H9 (cell line): Measurements from ENCODE around the gene PCSK1. TPM values are rescaled to one million over a fixed set of nuclear protein-coding genes. Genes with fewer than 3 reads are reported as not detected.

Source experiments
- DNase-seq: peaks from one replicate; pipeline ENCODE4 v3.0.0-alpha.2; 2017
- H2AFZ ChIP-seq: one replicate; pipeline ENCODE4 v1.6.1; 2013; ENCODE audit warnings: mild to moderate bottlenecking, low read length, control low read depth, moderate library complexity
- H2AK5ac ChIP-seq: 2 replicates; pipeline ENCODE4 v1.6.1; 2013; ENCODE audit warnings: low read length, control low read depth, mixed read lengths; ENCODE audit not compliant: insufficient read length
- H2BK120ac ChIP-seq: one replicate; pipeline ENCODE4 v1.6.1; 2013; ENCODE audit warnings: low read depth, mild to moderate bottlenecking, low read length, control low read depth, inconsistent platforms; ENCODE audit not compliant: poor library complexity, severe bottlenecking
- H2BK12ac ChIP-seq: 2 replicates; pipeline ENCODE4 v1.6.1; 2013; ENCODE audit warnings: low read length, control low read depth, mixed read lengths, low read depth; ENCODE audit not compliant: insufficient read length
- H2BK15ac ChIP-seq: 2 replicates; pipeline ENCODE4 v1.6.1; 2013; ENCODE audit warnings: low read depth, low read length, control low read depth
- H2BK20ac ChIP-seq: one replicate; pipeline ENCODE4 v1.6.1; 2013; ENCODE audit warnings: low read depth, mild to moderate bottlenecking, low read length, control low read depth, inconsistent platforms; ENCODE audit not compliant: poor library complexity, severe bottlenecking
- H2BK5ac ChIP-seq: 2 replicates; pipeline ENCODE4 v1.6.1; 2013; ENCODE audit warnings: low read length, control low read depth, mixed read lengths; ENCODE audit not compliant: insufficient read length
- H3K14ac ChIP-seq: 2 replicates; pipeline ENCODE4 v1.6.1; 2013; ENCODE audit warnings: low read length, control low read depth; ENCODE audit not compliant: insufficient read depth
- H3K18ac ChIP-seq: 2 replicates; pipeline ENCODE4 v1.6.1; 2013; ENCODE audit warnings: low read depth, mild to moderate bottlenecking, mixed read lengths, low read length, control low read depth; ENCODE audit not compliant: insufficient read length
- H3K23ac ChIP-seq: 2 replicates; pipeline ENCODE4 v1.6.1; 2013; ENCODE audit warnings: low read length, control low read depth, mixed read lengths, low read depth; ENCODE audit not compliant: insufficient read length
- H3K23me2 ChIP-seq: 2 replicates; pipeline ENCODE4 v1.6.1; 2013; ENCODE audit warnings: low read depth, mild to moderate bottlenecking, mixed read lengths, low read length, control low read depth; ENCODE audit not compliant: insufficient read length, poor library complexity, severe bottlenecking
- H3K27ac ChIP-seq: 2 replicates; pipeline ENCODE4 v1.5.1; 2013; ENCODE audit warnings: low read length, control low read depth, mixed read lengths, low read depth; ENCODE audit not compliant: insufficient read length
- H3K27me3 ChIP-seq: 2 replicates; pipeline ENCODE4 v1.6.1; 2013; ENCODE audit warnings: low read length, control low read depth, inconsistent platforms; ENCODE audit not compliant: insufficient read depth
- H3K4ac ChIP-seq: 2 replicates; pipeline ENCODE4 v1.6.1; 2013; ENCODE audit warnings: low read depth, mild to moderate bottlenecking, control low read depth, inconsistent platforms, low read length, moderate library complexity
- H3K4me1 ChIP-seq: 2 replicates; pipeline ENCODE4 v1.6.1; 2013; ENCODE audit warnings: low read length, control low read depth, inconsistent platforms; ENCODE audit not compliant: insufficient read depth
- H3K4me2 ChIP-seq: 2 replicates; pipeline ENCODE4 v1.6.1; 2013; ENCODE audit warnings: low read length, control low read depth, mixed read lengths; ENCODE audit not compliant: insufficient read length, insufficient read depth
- H3K56ac ChIP-seq: 2 replicates; pipeline ENCODE4 v1.6.1; 2013; ENCODE audit warnings: low read depth, mild to moderate bottlenecking, mixed read lengths, low read length, control low read depth; ENCODE audit not compliant: insufficient read length
- H3K79me1 ChIP-seq: 2 replicates; pipeline ENCODE4 v1.6.1; 2013; ENCODE audit warnings: low read depth, mild to moderate bottlenecking, moderate library complexity, low read length, control low read depth, inconsistent platforms; ENCODE audit not compliant: insufficient read depth, poor library complexity, severe bottlenecking
- H3K79me2 ChIP-seq: 2 replicates; pipeline ENCODE4 v1.6.1; 2013; ENCODE audit warnings: low read length, control low read depth, inconsistent platforms; ENCODE audit not compliant: insufficient read depth
- H3K9ac ChIP-seq: 2 replicates; pipeline ENCODE4 v1.6.1; 2013; ENCODE audit warnings: low read length, control low read depth, mixed read lengths; ENCODE audit not compliant: insufficient read length; ENCODE audit errors: extremely low read depth
- H3K9me3 ChIP-seq: one replicate; pipeline ENCODE4 v1.6.1; 2013; ENCODE audit warnings: low read depth, low read length, inconsistent platforms; ENCODE audit not compliant: control insufficient read depth
- H3T11ph ChIP-seq: one replicate; pipeline ENCODE4 v1.6.1; 2013; ENCODE audit warnings: mild to moderate bottlenecking, low read length, control low read depth, inconsistent platforms
- H4K20me1 ChIP-seq: one replicate; pipeline ENCODE4 v1.6.1; 2013; ENCODE audit not compliant: control insufficient read depth, insufficient read length, insufficient read depth
- H4K5ac ChIP-seq: 2 replicates; pipeline ENCODE4 v1.6.1; 2013; ENCODE audit warnings: low read depth, mild to moderate bottlenecking, mixed read lengths, low read length, control low read depth; ENCODE audit not compliant: insufficient read length
- H4K8ac ChIP-seq: replicated peaks from 2 replicates; pipeline ENCODE4 v1.6.1; 2013; ENCODE audit warnings: low read length, control low read depth, mixed read lengths, low read depth; ENCODE audit not compliant: insufficient read length
- H4K91ac ChIP-seq: 2 replicates; pipeline ENCODE4 v1.6.1; 2013; ENCODE audit warnings: low read depth, mild to moderate bottlenecking, moderate library complexity, mixed read lengths, low read length, control low read depth; ENCODE audit not compliant: insufficient read length
- H3K27ac Mint-ChIP-seq, 3 experiments: 2 replicates in 2 of 3; 3 replicates in 1 of 3; pipeline ENCODE4 v1.8.0; 2020 to 2021; ENCODE audit warnings: mixed read lengths in 3 of 3, mild to moderate bottlenecking in 1 of 3, moderate library complexity in 1 of 3
- H3K27me3 Mint-ChIP-seq: 2 replicates; pipeline ENCODE4 v1.8.0; 2021; ENCODE audit warnings: low read depth, mild to moderate bottlenecking, moderate library complexity, mixed read lengths
- H3K36me3 Mint-ChIP-seq, 3 experiments: 2 replicates in 2 of 3; 3 replicates in 1 of 3; pipeline ENCODE4 v1.8.0; 2020 to 2021; ENCODE audit warnings: low read depth in 3 of 3, mixed read lengths in 3 of 3; ENCODE audit not compliant: insufficient read depth in 1 of 3
- H3K4me1 Mint-ChIP-seq, 2 experiments: 2 replicates each; pipeline ENCODE4 v1.8.0; 2020; ENCODE audit warnings: mixed read lengths in 2 of 2
- H3K4me3 Mint-ChIP-seq, 2 experiments: 2 replicates in 1 of 2; 3 replicates in 1 of 2; pipeline ENCODE4 v1.8.0; 2020 to 2021; ENCODE audit warnings: mild to moderate bottlenecking in 2 of 2, mixed read lengths in 2 of 2, moderate library complexity in 1 of 2
- H3K9me3 Mint-ChIP-seq, 2 experiments: 2 replicates in 1 of 2; 3 replicates in 1 of 2; pipeline ENCODE4 v1.8.0; 2020; ENCODE audit warnings: mild to moderate bottlenecking in 2 of 2, mixed read lengths in 2 of 2, moderate library complexity in 1 of 2
- CTCF ChIP-seq: fragments of 200-600 bp; sonication (generic); conservative IDR thresholded peaks from 3 replicates; pipeline ENCODE4 v1.8.0; 2021; ENCODE audit warnings: antibody characterized with exemption, mild to moderate bottlenecking
- WGBS: extraction: QIAGEN DNeasy Blood & Tissue Kit; methylation state at CpG from one replicate; pipeline ENCODE4 v1.1.7; 2013; ENCODE audit warnings: missing lambda C conversion rate, low lambda C conversion rate, mixed read lengths; ENCODE audit not compliant: insufficient read length; ENCODE audit errors: extremely low coverage; 5-methylcytosine and 5-hydroxymethylcytosine counted together
- total RNA-seq: library from RNA; stranded (reverse); gene quantifications from 2 replicates; pipeline ENCODE4 v1.2.1, GENCODE V29; 2021

The PCSK1 gene
- total RNA-seq, 1 experiment from 2014 or later = 2.9 TPM

DNA sequence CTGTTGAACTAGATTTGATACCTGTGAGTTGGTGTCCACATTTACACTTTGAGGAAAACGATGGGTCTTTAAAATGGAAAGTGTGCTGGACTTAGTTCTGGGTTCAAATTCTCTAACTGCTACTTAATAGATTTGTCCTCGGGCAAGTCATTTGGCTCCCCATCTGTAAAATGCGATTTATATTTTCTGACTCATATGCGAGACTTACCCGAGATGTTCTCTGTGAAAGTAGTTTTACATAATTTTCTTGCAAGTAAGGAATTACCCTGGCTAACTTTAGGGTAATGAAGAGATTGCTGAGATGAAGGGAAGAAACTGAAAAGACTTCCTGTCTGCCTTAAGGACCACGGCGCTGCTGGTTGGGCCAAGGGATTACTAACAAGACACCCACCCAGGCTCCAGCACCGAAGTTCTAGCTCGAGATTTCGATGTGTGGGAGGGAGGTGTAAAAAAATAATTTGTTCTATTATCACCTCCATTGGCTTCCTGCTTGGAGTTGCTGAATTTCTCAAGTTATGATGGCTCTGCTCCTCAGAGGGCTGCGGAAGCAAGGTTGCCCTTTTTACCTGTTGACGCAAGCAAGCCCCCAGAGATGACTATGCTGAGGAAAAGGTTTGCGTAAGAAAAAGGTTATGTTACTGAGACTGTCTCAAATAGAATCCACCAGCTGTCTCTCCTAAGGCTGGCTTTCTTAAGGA lies 24.1 kb downstream of the PCSK1 start:
- Histone ChIP-seq H3T11ph (no peak overlapping the region), H2BK15ac (no peak overlapping the region), H2BK120ac (no peak overlapping the region), H3K27me3 (no peaks in the 10 kb centered on the region), H4K20me1 (no peaks in the 10 kb centered on the region), H3K79me2 (no peaks in the 10 kb centered on the region), H2BK5ac (no peak overlapping the region), H2AK5ac (no peak overlapping the region), H3K4ac (no peak overlapping the region), H3K4me1 (no peaks in the 10 kb centered on the region), H3K23ac (no peak overlapping the region), H3K18ac (no peak overlapping the region), H3K9ac (no peak overlapping the region), H2BK20ac (no peak overlapping the region), H3K27ac (no peak overlapping the region), H2BK12ac (no peak overlapping the region), H3K9me3 (no peaks in the 10 kb centered on the region), H3K4me2 (no peak overlapping the region), H4K91ac (no peak overlapping the region), H3K14ac (no peak overlapping the region), H3K23me2 (no peaks in the 10 kb centered on the region), H3K56ac (no peak overlapping the region), H3K79me1 (no peaks in the 10 kb centered on the region), H2AFZ (no peak overlapping the region), H4K5ac (no peak overlapping the region), H4K8ac (no peak overlapping the region)
- DNase-seq = no peak
- H3K9me3 Mint-ChIP-seq = no peaks in the 10 kb centered on the region
- TF ChIP-seq CTCF = no peak
- peaks cover 5 to 6% of the 10 kb centered on the region in 2 experiments; a peak in 3 of 4 replicates for H3K4me1 Mint-ChIP-seq
- no peak overlapping the region for H3K27ac Mint-ChIP-seq
- no peaks in the 10 kb centered on the region for H3K36me3 Mint-ChIP-seq
- no peaks in the 10 kb centered on the region for H3K27me3 Mint-ChIP-seq
- WGBS = no CpG with 5 or more reads among the region's 13 CpGs
- no peak overlapping the region for H3K4me3 Mint-ChIP-seq
